SJCRH30 (cell line): ENCODE data around the gene CAMK2A. TPM values are rescaled to one million over a fixed set of nuclear protein-coding genes. Genes with fewer than 3 reads are reported as not detected.

Source experiments
- DNase-seq, 2 experiments: peaks; one replicate each; pipeline ENCODE4 v3.0.0-alpha.2; 2015 to 2020
- H3K27ac ChIP-seq: fragments of 250-450 bp; sonication (Bioruptor Pico); 2 replicates; pipeline ENCODE4 v1.5.1; 2020; ENCODE audit warnings: mild to moderate bottlenecking, moderate library complexity
- H3K27me3 ChIP-seq: fragments of 250-450 bp; sonication (Bioruptor Pico); 2 replicates; pipeline ENCODE4 v1.5.1; 2020; ENCODE audit warnings: mild to moderate bottlenecking, moderate library complexity
- H3K36me3 ChIP-seq: fragments of 250-450 bp; sonication (Bioruptor Pico); 2 replicates; pipeline ENCODE4 v1.5.1; 2020; ENCODE audit warnings: mild to moderate bottlenecking, moderate library complexity
- H3K4me1 ChIP-seq: fragments of 250-450 bp; sonication (Bioruptor Pico); 2 replicates; pipeline ENCODE4 v1.5.1; 2020; ENCODE audit warnings: mild to moderate bottlenecking, moderate library complexity
- H3K4me3 ChIP-seq: fragments of 250-450 bp; sonication (Bioruptor Pico); 2 replicates; pipeline ENCODE4 v1.5.1; 2020; ENCODE audit warnings: mild to moderate bottlenecking, moderate library complexity
- H3K9me3 ChIP-seq: fragments of 250-450 bp; sonication (Bioruptor Pico); replicated peaks from 2 replicates; pipeline ENCODE4 v1.5.1; 2020; ENCODE audit warnings: mild to moderate bottlenecking, moderate library complexity
- total RNA-seq: library from RNA; depleted of rRNA; stranded (reverse); fragments of >200 nt; shearing (Covaris generic); gene quantifications from 2 replicates; pipeline ENCODE4 v1.2.3, GENCODE V29; 2014

Gene CAMK2A
- total RNA-seq, 1 experiment from 2014 or later: 0.42 TPM

GRCh38 chr5:150321784-150322183 is 32.2 kb upstream of the CAMK2A start:
- Histone ChIP-seq H3K27ac (no peak overlapping the region), H3K4me3 (no peak overlapping the region), H3K9me3 (no peaks in the 10 kb centered on the region), H3K4me1 (peaks cover 40% of the 10 kb centered on the region), H3K36me3 (no peaks in the 10 kb centered on the region), H3K27me3 (0 out of 2 replicates have a peak, but pooled peaks cover 4% of the 10 kb centered on the region)
- DNase-seq: no peak

- H3K27ac ChIP-seq: no peak overlapping the region
- no peaks in the 10 kb centered on the region for H3K9me3 ChIP-seq
- H3K27me3 ChIP-seq: no peaks in the 10 kb centered on the region
- no peak overlapping the region for H3K4me3 ChIP-seq
- DNase-seq: no peak
- H3K4me1 ChIP-seq: peaks cover 45% of the 10 kb centered on the region
- no peaks in the 10 kb centered on the region for H3K36me3 ChIP-seq
These were observed 31.6 kb upstream of the CAMK2A start for GRCh38 chr5:150321211-150321610.

GRCh38 chr5:150320044-150320613 is 30.6 kb upstream of the CAMK2A start:
- H3K27ac ChIP-seq: no peak overlapping the region; the same call in 1 of the 2 replicates
- H3K27me3 ChIP-seq: no peaks in the 10 kb centered on the region
- no peaks in the 10 kb centered on the region for H3K36me3 ChIP-seq
- no peaks in the 10 kb centered on the region for H3K9me3 ChIP-seq
- H3K4me3 ChIP-seq: no peak overlapping the region
- peak; percentile 55 to 59 for DNase-seq
- peaks cover 47% of the 10 kb centered on the region for H3K4me1 ChIP-seq

GRCh38 chr5:150319484-150319790 is 29.9 kb upstream of the CAMK2A start:
- H3K27ac ChIP-seq: peak overlapping the region; percentile 10; the same call in 1 of the 2 replicates

GRCh38 chr5:150318613-150319483 is 29.3 kb upstream of the CAMK2A start:
- H3K36me3 ChIP-seq: no peaks in the 10 kb centered on the region
- no peaks in the 10 kb centered on the region for H3K27me3 ChIP-seq
- H3K27ac ChIP-seq: peak overlapping the region; percentile 10; the same call in 1 of the 2 replicates
- no peak overlapping the region for H3K4me3 ChIP-seq
- H3K9me3 ChIP-seq: no peaks in the 10 kb centered on the region
- H3K4me1 ChIP-seq: peaks cover 58% of the 10 kb centered on the region
- DNase-seq: peak in 1 of 2 experiments; percentile 55

More at GRCh38 chr5:150319484-150319790, 29.9 kb upstream of the CAMK2A start:
- H3K4me1 ChIP-seq: peaks cover 53% of the 10 kb centered on the region
- H3K27me3 ChIP-seq: no peaks in the 10 kb centered on the region
- H3K9me3 ChIP-seq: no peaks in the 10 kb centered on the region
- DNase-seq: peak in 1 of 2 experiments; percentile 29
- H3K4me3 ChIP-seq: no peak overlapping the region
- H3K36me3 ChIP-seq: no peaks in the 10 kb centered on the region

GRCh38 chr5:150317048-150318003 is 27.8 kb upstream of the CAMK2A start:
- H3K27ac ChIP-seq: peak overlapping the region; percentile 71
- peak; percentile 83 to 91 for DNase-seq

GRCh38 chr5:150316320-150316719 is 26.7 kb upstream of the CAMK2A start:
- Histone ChIP-seq H3K4me3 (no peak overlapping the region), H3K27me3 (no peaks in the 10 kb centered on the region), H3K36me3 (no peaks in the 10 kb centered on the region), H3K9me3 (no peaks in the 10 kb centered on the region), H3K4me1 (peaks cover 70% of the 10 kb centered on the region), H3K27ac (peak overlapping the region; percentile 71; the same call in 1 of the 2 replicates)
- no peak for DNase-seq

More at GRCh38 chr5:150317048-150318003, 27.8 kb upstream of the CAMK2A start:
- Histone ChIP-seq H3K4me1 (peaks cover 70% of the 10 kb centered on the region), H3K4me3 (no peak overlapping the region), H3K9me3 (no peaks in the 10 kb centered on the region), H3K27me3 (no peaks in the 10 kb centered on the region), H3K36me3 (no peaks in the 10 kb centered on the region)

- Histone ChIP-seq H3K27ac (no peak overlapping the region), H3K36me3 (no peaks in the 10 kb centered on the region), H3K9me3 (no peaks in the 10 kb centered on the region), H3K27me3 (no peaks in the 10 kb centered on the region), H3K4me3 (no peak overlapping the region), H3K4me1 (peaks cover 75% of the 10 kb centered on the region)
- no peak for DNase-seq
These were observed 25.7 kb upstream of the CAMK2A start for GRCh38 chr5:150315245-150315644.

GRCh38 chr5:150313921-150314716 is 24.5 kb upstream of the CAMK2A start:
- peaks cover 75% of the 10 kb centered on the region for H3K4me1 ChIP-seq
- peak overlapping the region; percentile 74 for H3K27ac ChIP-seq
- no peaks in the 10 kb centered on the region for H3K36me3 ChIP-seq
- H3K27me3 ChIP-seq: no peaks in the 10 kb centered on the region
- H3K9me3 ChIP-seq: no peaks in the 10 kb centered on the region
- peak; percentile 59 to 60 for DNase-seq
- no peak overlapping the region for H3K4me3 ChIP-seq

- Histone ChIP-seq H3K27me3 (no peaks in the 10 kb centered on the region), H3K9me3 (no peaks in the 10 kb centered on the region), H3K4me1 (peaks cover 74% of the 10 kb centered on the region), H3K4me3 (no peak overlapping the region), H3K36me3 (no peaks in the 10 kb centered on the region), H3K27ac (peak overlapping the region; percentile 74)
- DNase-seq: no peak
These were observed 23.9 kb upstream of the CAMK2A start for GRCh38 chr5:150313501-150313900.

GRCh38 chr5:150312518-150312917 is 22.9 kb upstream of the CAMK2A start:
- Histone ChIP-seq H3K9me3 (no peaks in the 10 kb centered on the region), H3K36me3 (no peaks in the 10 kb centered on the region), H3K27me3 (no peaks in the 10 kb centered on the region), H3K4me1 (peaks cover 64% of the 10 kb centered on the region), H3K27ac (no peak overlapping the region), H3K4me3 (no peak overlapping the region)
- no peak for DNase-seq

GRCh38 chr5:150311015-150311692 is 21.6 kb upstream of the CAMK2A start:
- Histone ChIP-seq H3K4me1 (peaks cover 50% of the 10 kb centered on the region), H3K27ac (no peak overlapping the region), H3K4me3 (no peak overlapping the region), H3K9me3 (no peaks in the 10 kb centered on the region), H3K27me3 (no peaks in the 10 kb centered on the region), H3K36me3 (no peaks in the 10 kb centered on the region)
- no peak for DNase-seq

GRCh38 chr5:150310246-150310645 is 20.7 kb upstream of the CAMK2A start:
- no peaks in the 10 kb centered on the region for H3K27me3 ChIP-seq
- no peak overlapping the region for H3K27ac ChIP-seq
- DNase-seq: no peak
- no peak overlapping the region for H3K4me3 ChIP-seq
- H3K36me3 ChIP-seq: no peaks in the 10 kb centered on the region
- no peaks in the 10 kb centered on the region for H3K9me3 ChIP-seq
- peaks cover 49% of the 10 kb centered on the region for H3K4me1 ChIP-seq
